A673 (cell line): ENCODE results near the gene CHGA.

Source experiments
- CTCF ChIP-seq: fragments of 300-800, 200-600 bp; sonication (generic); conservative IDR thresholded peaks from 2 replicates; pipeline ENCODE4 v1.5.1; 2017; ENCODE audit warnings: low read depth, mild to moderate bottlenecking, antibody characterized with exemption, low read length, moderate library complexity, mixed read lengths
- EZH2 ChIP-seq: fragments of 200-600 bp; sonication (generic); IDR thresholded peaks from 2 replicates; pipeline ENCODE4 v1.6.1; 2017; ENCODE audit warnings: borderline replicate concordance, low read depth, mild to moderate bottlenecking, mixed read lengths, antibody characterized with exemption, low read length; ENCODE audit not compliant: poor library complexity, severe bottlenecking

GRCh38 chr14:92974541-92975345, 51.8 kb downstream of the CHGA start:
- TF ChIP-seq CTCF, result no peak
- TF ChIP-seq EZH2, result no peak
